GM12891 (cell line): ENCODE data around the gene HIP1.
"Not testable (repeated sequence)": the region's sequence is repeated elsewhere in the genome, so short reads cannot be mapped to it uniquely, and the experiment has no call there.

Experiments
- DNase-seq: peaks from one replicate; pipeline ENCODE4 v3.0.0; 2011; ENCODE audit warnings: low spot score; ENCODE audit not compliant: insufficient read length
- FAIRE-seq: peaks from 2 replicates; lab custom pipeline; 2011; peaks lifted over from hg19 to GRCh38; lab: Jason Lieb, UNC
- PAX5 ChIP-seq: IDR thresholded peaks from 2 replicates; pipeline ENCODE4 v1.6.1; 2011; ENCODE audit warnings: low read length, moderate library complexity, mild to moderate bottlenecking; ENCODE audit not compliant: insufficient read depth, severe bottlenecking
- POLR2A ChIP-seq: IDR thresholded peaks from 2 replicates; pipeline ENCODE4 v1.6.1; 2011; ENCODE audit warnings: low read depth, low read length, control low read depth
- POLR2AphosphoS5 ChIP-seq: IDR thresholded peaks from 2 replicates; pipeline ENCODE4 v1.6.1; 2011; ENCODE audit warnings: low read depth, low read length, control low read depth
- POU2F2 ChIP-seq: IDR thresholded peaks from 2 replicates; pipeline ENCODE4 v1.6.1; 2011; ENCODE audit warnings: low read depth, mild to moderate bottlenecking, control low read depth, low read length, moderate library complexity
- SPI1 ChIP-seq: IDR thresholded peaks from 2 replicates; pipeline ENCODE4 v1.6.1; 2011; ENCODE audit warnings: low read depth, low read length, control low read depth
- TAF1 ChIP-seq: IDR thresholded peaks from 2 replicates; pipeline ENCODE4 v1.6.1; 2011; ENCODE audit warnings: low read depth, low read length, control low read depth

Gene HIP1

GRCh38 chr7:75642810-75643486 lies 95.8 kb downstream of the HIP1 start:
- TF ChIP-seq TAF1 (no peak), PAX5 (no peak), POLR2AphosphoS5 (no peak), POU2F2 (no peak)
- FAIRE-seq (peak; percentile 91), DNase-seq (peak; percentile 59)

DNA sequence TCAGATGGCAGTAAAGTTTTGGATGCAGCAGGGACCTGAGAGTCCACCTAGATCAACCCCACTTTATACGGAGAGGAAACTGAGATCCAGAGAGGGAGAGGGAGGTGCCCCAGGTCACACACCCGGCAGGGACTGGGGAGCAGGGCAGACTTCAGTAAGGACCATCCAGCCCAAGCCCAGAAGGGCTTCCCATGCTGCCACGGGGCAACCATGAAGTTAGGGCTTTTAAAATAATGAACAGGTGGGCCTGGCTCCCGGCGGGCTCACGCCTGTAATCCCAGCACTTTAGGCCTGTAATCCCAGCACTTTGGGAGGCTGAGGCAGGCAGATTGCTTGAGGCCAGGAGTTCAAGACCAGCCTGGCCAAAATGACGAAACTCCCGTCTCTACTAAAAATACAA lies 98.5 kb downstream of the HIP1 start:
- TF ChIP-seq PAX5, result no peak
- no peak for TF ChIP-seq POU2F2
- no peak for TF ChIP-seq TAF1
- no peak for TF ChIP-seq POLR2A
- TF ChIP-seq SPI1, result no peak
- TF ChIP-seq POLR2AphosphoS5, result no peak
- no peak for FAIRE-seq
- no peak for DNase-seq

DNA sequence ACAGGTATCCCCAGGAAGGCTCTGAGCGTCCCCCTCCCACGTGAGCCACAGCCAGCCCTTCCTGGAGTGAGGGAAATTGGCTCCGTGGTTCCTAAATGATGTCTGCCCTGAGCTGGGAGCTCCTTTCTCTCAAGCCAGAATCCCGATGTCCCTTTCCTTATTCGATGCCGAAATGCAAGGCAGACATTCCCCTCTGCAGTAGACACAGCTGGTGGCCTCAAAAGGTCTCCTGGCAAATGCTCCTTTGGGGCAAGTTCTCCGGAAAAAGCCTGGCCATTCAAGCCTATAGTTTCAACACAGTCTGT lies 98.9 kb downstream of the HIP1 start:
- DNase-seq, result no peak
- TF ChIP-seq POLR2AphosphoS5, result no peak
- TF ChIP-seq SPI1, result no peak
- TF ChIP-seq POU2F2, result no peak
- TF ChIP-seq POLR2A, result no peak
- TF ChIP-seq TAF1, result no peak
- TF ChIP-seq PAX5, result no peak
- no peak for FAIRE-seq

DNA sequence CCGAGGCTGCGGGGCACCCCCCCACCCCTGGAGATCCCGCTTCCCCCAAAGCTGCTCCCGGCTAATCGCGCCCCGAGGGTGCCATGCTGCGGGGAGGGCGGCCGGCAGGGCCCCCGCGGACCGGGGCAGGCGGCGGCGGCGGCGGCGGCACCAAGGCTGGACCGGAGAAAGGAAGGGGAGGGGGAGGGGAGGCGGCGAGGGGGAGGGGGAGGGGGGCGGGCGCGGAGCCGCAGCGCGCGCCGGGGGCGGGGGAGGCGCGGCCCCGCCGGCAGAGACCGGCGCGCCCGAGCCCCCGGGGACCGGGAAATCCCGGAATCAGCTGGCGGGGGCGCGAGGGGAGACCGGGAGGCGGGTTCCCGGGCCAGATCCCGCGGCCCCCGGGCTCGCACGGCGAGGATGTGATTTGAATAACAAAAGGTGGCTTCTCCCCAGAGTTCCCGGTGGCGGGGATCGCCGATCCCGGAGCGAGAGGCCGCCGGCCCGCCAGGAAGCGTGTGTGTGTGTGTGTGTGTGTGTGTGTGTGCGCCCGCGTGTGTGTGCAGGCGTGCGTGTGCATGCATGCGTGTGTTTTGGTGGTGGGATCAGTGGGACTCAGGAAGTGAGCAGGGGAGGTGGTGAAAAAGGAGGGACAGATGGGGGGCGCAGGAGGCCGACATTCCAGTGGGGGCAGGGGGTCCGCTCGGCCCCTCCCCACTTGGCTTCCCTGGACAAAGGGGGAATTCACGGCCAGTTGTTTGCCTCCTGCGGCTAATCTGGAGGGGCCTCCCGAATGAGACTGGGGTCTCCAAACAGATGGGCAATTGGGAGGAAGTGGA lies 99.5 kb downstream of the HIP1 start:
- TF ChIP-seq PAX5, result no peak
- no peak for TF ChIP-seq POLR2A
- TF ChIP-seq POLR2AphosphoS5, result no peak
- TF ChIP-seq SPI1, result no peak
- TF ChIP-seq TAF1, result no peak
- no peak for TF ChIP-seq POU2F2
- FAIRE-seq, result peak; percentile 13
- DNase-seq, result no peak

GRCh38 chr7:75638594-75639070 lies 100.1 kb downstream of the HIP1 start:
- FAIRE-seq, result no peak
- no peak for TF ChIP-seq PAX5
- no peak for TF ChIP-seq POU2F2
- no peak for TF ChIP-seq TAF1
- no peak for TF ChIP-seq POLR2AphosphoS5
- no peak for TF ChIP-seq POLR2A
- no peak for TF ChIP-seq SPI1
- no peak for DNase-seq

- FAIRE-seq, result no peak
- no peak for DNase-seq
- no peak for TF ChIP-seq TAF1
- no peak for TF ChIP-seq SPI1
- TF ChIP-seq PAX5, result no peak
- no peak for TF ChIP-seq POU2F2
- no peak for TF ChIP-seq POLR2AphosphoS5
- no peak for TF ChIP-seq POLR2A
Measured at GRCh38 chr7:75637854-75638593, 100.7 kb downstream of the HIP1 start.

GRCh38 chr7:75635036-75635435 lies 103.7 kb downstream of the HIP1 start:
- no peak for TF ChIP-seq POLR2A
- no peak for TF ChIP-seq POU2F2
- no peak for TF ChIP-seq POLR2AphosphoS5
- no peak for TF ChIP-seq TAF1
- TF ChIP-seq SPI1, result no peak
- no peak for TF ChIP-seq PAX5
- DNase-seq, result no peak
- FAIRE-seq, result no peak

DNA sequence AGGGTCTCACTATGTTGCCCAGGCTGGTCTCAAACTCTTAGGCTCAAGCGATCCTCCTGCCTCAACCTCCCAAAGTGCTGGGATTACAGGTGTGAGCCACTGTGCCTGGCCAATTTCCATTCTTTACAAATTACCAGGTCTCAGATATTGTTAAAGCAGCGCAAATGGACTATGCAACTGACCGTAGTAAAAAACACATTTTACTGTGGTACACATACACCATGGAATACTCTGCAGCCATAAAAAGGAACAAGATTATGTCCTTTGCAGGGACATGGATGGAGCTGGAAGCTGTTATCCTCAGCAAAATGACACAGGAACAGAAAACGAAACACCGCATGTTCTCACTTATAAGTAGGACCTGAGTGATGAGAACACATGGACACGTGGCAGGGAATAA lies 106.2 kb downstream of the HIP1 start:
- FAIRE-seq, DNase-seq: not testable (repeated sequence)

GRCh38 chr7:75631711-75632110 lies 107.0 kb downstream of the HIP1 start:
- DNase-seq (no peak), FAIRE-seq (no peak)
- no peak for TF ChIP-seq POLR2AphosphoS5
- no peak for TF ChIP-seq PAX5
- TF ChIP-seq SPI1, result peak; percentile 79
